ENCODE data around the gene TSC2. TPM values are rescaled to one million over a fixed set of nuclear protein-coding genes. Genes with fewer than 3 reads are reported as not detected.
A peak's percentile ranks its signal among the peaks of the same experiment; 100 is the strongest.

The TSC2 gene
- total RNA-seq, 1 donor from 2014 or later, result 80.1 TPM

DNA sequence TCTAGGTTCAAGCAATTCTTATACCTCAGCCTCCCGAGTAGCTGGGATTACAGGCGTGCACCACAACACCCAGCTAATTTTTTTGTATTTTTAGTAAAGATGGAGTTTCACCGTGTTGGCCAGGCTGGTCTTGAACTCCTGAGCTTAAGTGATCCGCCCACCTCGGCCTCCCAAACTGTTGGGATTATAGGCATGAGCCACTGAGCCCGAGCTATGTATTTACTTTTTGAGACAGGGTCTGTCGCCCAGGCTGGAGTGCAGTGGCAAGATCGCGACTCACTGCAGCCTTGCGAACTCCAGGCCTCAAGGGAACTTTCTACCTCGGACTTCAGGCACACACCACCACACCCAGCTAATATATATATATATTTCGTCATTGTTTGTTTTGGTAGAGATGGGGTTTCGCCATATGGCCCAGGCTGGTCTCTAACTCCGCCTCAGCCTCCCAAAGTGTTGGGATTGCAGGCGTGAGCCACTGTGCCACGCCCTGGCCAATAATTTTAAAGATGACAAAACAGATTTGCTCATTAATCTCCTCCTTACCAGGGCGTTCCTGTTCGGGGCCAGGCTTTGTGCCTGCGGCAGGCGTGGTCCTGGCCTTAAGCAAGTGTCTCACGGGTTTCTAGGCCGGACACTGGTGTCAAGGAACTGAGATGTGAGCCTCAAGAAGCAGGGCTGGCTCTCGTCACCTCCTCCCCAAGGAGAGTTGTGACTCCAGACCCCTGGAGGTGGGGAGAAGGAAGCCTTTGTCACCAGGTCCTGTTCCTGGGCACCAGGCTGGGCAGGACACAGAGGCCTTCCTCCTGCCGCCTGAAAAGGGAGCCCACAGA is 32.5 kb upstream of the TSC2 start:
- no peak for DNase-seq
- H3K27ac ChIP-seq (replicated peaks), result no peak overlapping the region
- TF ChIP-seq, protein P1, sequence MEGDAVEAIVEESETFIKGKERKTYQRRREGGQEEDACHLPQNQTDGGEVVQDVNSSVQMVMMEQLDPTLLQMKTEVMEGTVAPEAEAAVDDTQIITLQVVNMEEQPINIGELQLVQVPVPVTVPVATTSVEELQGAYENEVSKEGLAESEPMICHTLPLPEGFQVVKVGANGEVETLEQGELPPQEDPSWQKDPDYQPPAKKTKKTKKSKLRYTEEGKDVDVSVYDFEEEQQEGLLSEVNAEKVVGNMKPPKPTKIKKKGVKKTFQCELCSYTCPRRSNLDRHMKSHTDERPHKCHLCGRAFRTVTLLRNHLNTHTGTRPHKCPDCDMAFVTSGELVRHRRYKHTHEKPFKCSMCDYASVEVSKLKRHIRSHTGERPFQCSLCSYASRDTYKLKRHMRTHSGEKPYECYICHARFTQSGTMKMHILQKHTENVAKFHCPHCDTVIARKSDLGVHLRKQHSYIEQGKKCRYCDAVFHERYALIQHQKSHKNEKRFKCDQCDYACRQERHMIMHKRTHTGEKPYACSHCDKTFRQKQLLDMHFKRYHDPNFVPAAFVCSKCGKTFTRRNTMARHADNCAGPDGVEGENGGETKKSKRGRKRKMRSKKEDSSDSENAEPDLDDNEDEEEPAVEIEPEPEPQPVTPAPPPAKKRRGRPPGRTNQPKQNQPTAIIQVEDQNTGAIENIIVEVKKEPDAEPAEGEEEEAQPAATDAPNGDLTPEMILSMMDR (IDR thresholded peaks at IDR 0.05; ENCODE audit: borderline replicate concordance), result no peak
- intact Hi-C loops (cut with micrococcal nuclease), result no loop called here
- H3K4me3 ChIP-seq, result no peak overlapping the region
- peaks cover 40% of the 10 kb centered on the region for H3K27me3 ChIP-seq (ENCODE audit: low read depth)
- no peaks in the 10 kb centered on the region for H3K9me3 ChIP-seq (replicated peaks)
- H3K36me3 ChIP-seq, result no peaks in the 10 kb centered on the region
- H3K4me1 ChIP-seq, result peaks cover 14% of the 10 kb centered on the region

DNA sequence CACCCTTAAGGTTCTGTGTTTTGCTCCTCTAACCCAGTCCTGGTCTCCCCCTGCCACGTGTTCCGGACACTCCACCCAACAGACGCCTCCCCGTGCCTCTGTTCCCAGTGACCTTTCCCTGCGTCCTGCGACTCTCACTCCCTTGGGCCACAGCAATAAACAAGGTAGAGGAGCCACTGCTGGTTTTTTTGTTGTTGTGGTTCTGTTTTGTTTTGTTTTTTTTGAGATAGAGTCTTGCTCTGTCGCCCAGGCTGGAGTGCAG is 31.9 kb upstream of the TSC2 start:
- peaks cover 15% of the 10 kb centered on the region for H3K4me1 ChIP-seq
- no peak overlapping the region for H3K4me3 ChIP-seq
- no peak for DNase-seq
- TF ChIP-seq, protein P1 (IDR thresholded peaks at IDR 0.05; ENCODE audit: borderline replicate concordance), result no peak
- H3K36me3 ChIP-seq, result no peaks in the 10 kb centered on the region
- H3K27ac ChIP-seq (replicated peaks), result no peak overlapping the region
- H3K9me3 ChIP-seq (replicated peaks), result no peaks in the 10 kb centered on the region
- H3K27me3 ChIP-seq (ENCODE audit: low read depth), result peaks cover 45% of the 10 kb centered on the region
- intact Hi-C loops (cut with micrococcal nuclease), result no loop called here

DNA sequence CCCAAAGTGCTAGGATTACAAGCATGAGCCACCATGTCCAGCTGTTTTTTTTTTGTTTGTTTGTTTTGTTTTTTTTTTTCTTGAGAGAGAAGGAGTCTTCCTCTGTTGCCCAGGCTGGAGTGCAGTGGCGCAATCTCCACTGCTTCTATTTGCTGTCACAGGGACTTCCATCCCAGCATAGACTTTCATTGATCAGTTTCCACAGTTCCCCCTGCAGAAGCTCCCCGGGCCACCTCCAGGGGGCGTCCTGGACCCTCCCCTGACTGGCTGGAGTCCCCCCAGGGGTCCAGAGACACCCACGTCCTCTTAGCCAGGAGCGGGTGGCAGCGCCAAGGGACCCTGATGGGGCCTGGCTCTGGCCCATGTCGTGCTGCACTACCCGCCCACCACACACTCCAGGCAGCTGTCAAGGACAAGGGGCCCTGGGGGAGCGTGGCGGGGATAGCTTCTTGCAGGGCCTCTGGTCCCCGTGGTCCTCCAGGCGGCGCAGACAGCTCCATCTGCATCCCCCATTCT is 31.3 kb upstream of the TSC2 start:
- DNase-seq, result no peak
- TF ChIP-seq, protein P1 (IDR thresholded peaks at IDR 0.05; ENCODE audit: borderline replicate concordance), result peak; percentile 42
- peaks cover 51% of the 10 kb centered on the region for H3K27me3 ChIP-seq (ENCODE audit: low read depth)
- H3K9me3 ChIP-seq (replicated peaks), result no peaks in the 10 kb centered on the region
- no peak overlapping the region for H3K27ac ChIP-seq (replicated peaks)
- peaks cover 15% of the 10 kb centered on the region for H3K4me1 ChIP-seq
- intact Hi-C loops (cut with micrococcal nuclease), result no loop called here
- no peaks in the 10 kb centered on the region for H3K36me3 ChIP-seq
- no peak overlapping the region for H3K4me3 ChIP-seq

DNA sequence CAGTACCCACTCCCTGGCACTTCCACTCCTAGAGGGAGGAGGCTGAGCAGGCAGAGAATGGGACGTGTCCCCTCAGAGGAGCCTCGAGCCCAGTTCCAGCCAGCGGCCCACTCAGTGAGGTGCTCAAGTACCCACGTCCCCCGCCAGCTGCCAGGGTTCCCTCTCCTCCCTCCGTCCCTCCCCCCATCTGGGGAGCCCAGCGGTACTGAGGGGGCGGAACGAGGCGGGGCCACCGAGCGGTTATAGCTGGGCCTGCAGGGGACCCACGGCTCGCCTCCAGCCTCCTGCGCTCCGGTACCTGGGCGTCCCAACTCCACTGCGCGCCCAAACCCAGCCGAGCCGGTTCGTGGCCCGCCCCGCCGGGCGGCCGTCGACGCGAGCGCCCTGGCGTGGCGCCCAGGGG is 28.3 kb upstream of the TSC2 start, which contains the start of gene NPW:
Gene NPW (plus strand): TSS at position 268 of the 403 bp plus-strand sequence.
- Histone ChIP-seq H3K27ac (replicated peaks) (no peak within 1 kb of the TSS), H3K27me3 (ENCODE audit: low read depth) (peaks cover 63% of the 10 kb centered on the region), H3K4me3 (peak within 1 kb of the TSS; percentile 29), H3K4me1 (peaks cover 35% of the 10 kb centered on the region), H3K9me3 (replicated peaks) (no peaks in the 10 kb centered on the region), H3K36me3 (no peaks in the 10 kb centered on the region)
- TF ChIP-seq, protein P1 (IDR thresholded peaks at IDR 0.05; ENCODE audit: borderline replicate concordance), result no peak
- intact Hi-C loops (cut with micrococcal nuclease), result no loop called here
- no peak for DNase-seq

DNA sequence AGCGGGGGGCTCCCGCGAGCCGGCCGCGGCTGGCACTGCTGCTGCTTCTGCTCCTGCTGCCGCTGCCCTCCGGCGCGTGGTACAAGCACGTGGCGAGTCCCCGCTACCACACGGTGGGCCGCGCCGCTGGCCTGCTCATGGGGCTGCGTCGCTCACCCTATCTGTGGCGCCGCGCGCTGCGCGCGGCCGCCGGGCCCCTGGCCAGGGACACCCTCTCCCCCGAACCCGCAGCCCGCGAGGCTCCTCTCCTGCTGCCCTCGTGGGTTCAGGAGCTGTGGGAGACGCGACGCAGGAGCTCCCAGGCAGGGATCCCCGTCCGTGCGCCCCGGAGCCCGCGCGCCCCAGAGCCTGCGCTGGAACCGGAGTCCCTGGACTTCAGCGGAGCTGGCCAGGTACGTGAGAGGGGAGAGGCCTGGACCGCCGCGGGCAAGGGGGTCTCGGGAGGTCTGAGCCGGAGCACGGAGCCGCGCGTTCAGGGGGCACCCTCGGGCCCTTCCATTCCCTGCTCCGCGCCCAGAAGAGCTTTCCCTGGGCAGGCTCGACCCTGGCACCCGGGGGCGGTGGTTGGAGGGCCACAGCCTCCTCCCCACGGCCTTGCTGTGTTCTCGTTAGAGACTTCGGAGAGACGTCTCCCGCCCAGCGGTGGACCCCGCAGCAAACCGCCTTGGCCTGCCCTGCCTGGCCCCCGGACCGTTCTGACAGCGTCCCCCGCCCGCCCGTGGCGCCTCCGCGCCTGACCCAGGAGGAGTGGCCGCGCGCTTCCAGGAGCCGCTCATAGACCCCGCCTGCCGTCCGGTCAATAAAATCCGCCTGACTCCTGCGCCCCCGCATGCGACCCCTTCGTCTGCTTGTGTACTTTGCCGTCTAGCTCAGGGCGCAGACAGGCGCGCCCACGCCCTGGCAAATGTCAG is 27.6 kb upstream of the TSC2 start:
- Histone ChIP-seq H3K36me3 (no peaks in the 10 kb centered on the region), H3K9me3 (replicated peaks) (no peaks in the 10 kb centered on the region), H3K4me3 (peak overlapping the region; percentile 29), H3K27ac (replicated peaks) (no peak overlapping the region), H3K27me3 (ENCODE audit: low read depth) (peaks cover 63% of the 10 kb centered on the region), H3K4me1 (peaks cover 41% of the 10 kb centered on the region)
- intact Hi-C loops (cut with micrococcal nuclease), result loop anchor here (10.0 kb wide), 1 partner anchor 125 kb away; the partner anchor contains the start of gene RAB26
- TF ChIP-seq, protein P1 (IDR thresholded peaks at IDR 0.05; ENCODE audit: borderline replicate concordance), result no peak
- no peak for DNase-seq

Measured in left ventricle myocardium inferior (tissue), 1 donor.